ENCODE measurements around the gene GFRA1.

Gene GFRA1

DNA sequence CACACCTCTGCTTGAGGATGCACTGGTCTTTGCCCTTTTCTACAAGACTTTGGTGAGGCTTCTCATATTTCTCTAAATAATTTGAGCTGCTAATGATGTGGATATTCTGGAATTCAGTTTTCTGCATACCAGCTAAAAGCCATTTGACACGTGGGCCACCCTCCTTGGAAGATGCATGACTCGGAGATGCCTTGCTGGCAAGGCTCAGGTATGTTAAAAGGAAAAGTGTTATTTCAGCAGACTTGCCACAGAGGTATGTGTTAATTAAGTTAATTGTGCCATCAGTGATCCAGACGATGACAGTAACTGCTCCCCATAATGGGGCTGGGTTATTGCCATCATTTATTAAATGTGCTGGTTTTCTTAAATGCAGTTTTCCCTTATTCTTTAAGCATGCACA is 8.8 kb upstream of the GFRA1 start:
- Mint-ChIP-seq H3K4me1 (no peaks in the 10 kb centered on the region), H3K27ac (no peak overlapping the region), H3K4me3 (no peak overlapping the region), H3K36me3 (no peaks in the 10 kb centered on the region), H3K9me3 (peaks cover 6% of the 10 kb centered on the region)
- DNase-seq (ENCODE audit: low spot score in 2 of 2) (no peak), ATAC-seq (no peak)

DNA sequence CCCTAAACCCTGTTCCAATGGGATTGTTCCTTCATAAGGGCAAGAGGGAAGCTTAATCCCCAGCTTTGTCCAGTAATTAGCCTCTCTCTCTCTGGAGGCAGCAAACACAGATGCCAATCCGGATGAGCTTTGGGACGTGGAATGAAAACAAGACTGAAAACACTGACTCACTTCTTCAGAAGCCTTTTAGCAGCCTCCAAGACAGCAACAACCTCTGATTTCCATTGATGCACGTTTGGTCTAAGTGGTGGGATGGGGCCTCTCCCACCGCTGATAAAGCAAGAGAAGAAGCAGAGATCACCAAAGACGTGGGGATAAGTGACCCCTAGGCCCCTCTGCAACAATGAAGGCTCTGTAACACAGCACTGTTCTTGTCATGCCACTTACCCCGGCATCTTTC is 5.8 kb upstream of the GFRA1 start:
- H3K4me3 Mint-ChIP-seq: no peak overlapping the region
- DNase-seq (ENCODE audit: low spot score in 2 of 2) (no peak), ATAC-seq (no peak)
- peaks cover 6% of the 10 kb centered on the region for H3K9me3 Mint-ChIP-seq
- no peaks in the 10 kb centered on the region for H3K36me3 Mint-ChIP-seq
- peaks cover under 1% of the 10 kb centered on the region for H3K4me1 Mint-ChIP-seq
- no peak overlapping the region for H3K27ac Mint-ChIP-seq

DNA sequence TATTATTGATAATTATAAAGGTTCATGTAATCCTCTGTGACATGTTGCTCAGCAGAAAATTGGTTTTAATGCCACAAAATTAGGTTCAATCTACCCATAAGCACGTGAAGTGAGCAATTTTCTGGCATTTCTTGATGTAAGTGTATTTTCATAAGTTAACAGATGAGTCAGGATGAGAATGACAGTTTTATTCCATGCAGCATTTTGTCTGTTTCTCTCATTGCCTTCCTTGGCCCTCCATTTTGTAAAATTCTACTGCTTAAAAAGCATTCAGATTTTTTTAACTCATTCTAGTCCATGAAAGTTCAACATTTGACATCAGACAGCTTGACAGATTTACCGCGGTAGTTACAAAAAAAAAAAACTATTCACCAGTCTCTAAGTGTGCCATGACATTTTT is 4.0 kb upstream of the GFRA1 start:
- H3K36me3 Mint-ChIP-seq: no peaks in the 10 kb centered on the region
- H3K4me3 Mint-ChIP-seq: no peak overlapping the region
- H3K27ac Mint-ChIP-seq: no peak overlapping the region

DNA sequence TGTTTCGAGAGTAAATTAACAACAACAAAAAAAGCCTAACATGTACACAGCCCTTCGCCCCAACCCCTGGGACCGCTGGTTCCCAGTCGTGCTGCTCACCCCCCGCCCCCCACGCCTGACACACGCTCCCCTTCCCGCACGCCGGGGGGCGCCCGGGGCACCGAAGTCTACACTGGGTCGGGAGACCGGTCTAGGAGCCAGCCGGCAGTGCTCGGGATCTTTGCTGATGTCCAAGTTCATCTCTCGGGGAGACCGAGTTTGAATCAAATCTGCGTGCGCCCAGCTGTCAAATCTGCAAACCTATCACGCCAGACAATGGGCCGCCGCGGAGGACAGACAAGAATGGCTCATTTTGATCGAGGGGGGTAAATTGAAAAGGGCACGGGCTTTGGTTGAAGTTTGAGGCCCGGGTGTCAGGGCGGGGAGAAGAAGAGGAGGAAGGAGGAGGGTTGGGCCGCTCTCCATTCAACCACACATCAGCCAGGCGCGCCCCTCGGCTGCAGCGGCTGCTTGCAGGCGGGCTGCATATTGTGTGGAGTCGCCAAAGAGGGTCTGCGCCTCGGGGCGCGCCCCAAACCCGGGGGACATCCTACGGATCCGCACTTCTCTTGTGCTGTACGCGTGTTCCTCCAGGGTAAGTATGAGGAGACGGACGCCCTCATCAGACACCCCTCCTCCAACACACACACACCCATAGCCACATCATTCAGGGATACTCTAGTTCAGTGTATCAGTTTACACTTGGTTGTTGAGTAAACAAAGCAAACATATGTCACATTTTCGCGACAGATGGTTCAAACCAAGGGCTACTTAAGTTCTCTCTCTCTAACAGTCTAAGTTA is 1.3 kb upstream of the GFRA1 start:
- no peak for ATAC-seq
- Mint-ChIP-seq H3K4me1 (peaks cover 6% of the 10 kb centered on the region), H3K9me3 (peaks cover 2% of the 10 kb centered on the region), H3K4me3 (no peak overlapping the region), H3K36me3 (no peaks in the 10 kb centered on the region), H3K27ac (no peak overlapping the region)
- DNase-seq (ENCODE audit: low spot score in 2 of 2): no peak

More for the DNA sequence above, 4.0 kb upstream of the GFRA1 start:
- no peak for ATAC-seq
- no peak for DNase-seq (ENCODE audit: low spot score in 2 of 2)
- Mint-ChIP-seq H3K9me3 (peaks cover 9% of the 10 kb centered on the region), H3K4me1 (peaks cover 6% of the 10 kb centered on the region)

DNA sequence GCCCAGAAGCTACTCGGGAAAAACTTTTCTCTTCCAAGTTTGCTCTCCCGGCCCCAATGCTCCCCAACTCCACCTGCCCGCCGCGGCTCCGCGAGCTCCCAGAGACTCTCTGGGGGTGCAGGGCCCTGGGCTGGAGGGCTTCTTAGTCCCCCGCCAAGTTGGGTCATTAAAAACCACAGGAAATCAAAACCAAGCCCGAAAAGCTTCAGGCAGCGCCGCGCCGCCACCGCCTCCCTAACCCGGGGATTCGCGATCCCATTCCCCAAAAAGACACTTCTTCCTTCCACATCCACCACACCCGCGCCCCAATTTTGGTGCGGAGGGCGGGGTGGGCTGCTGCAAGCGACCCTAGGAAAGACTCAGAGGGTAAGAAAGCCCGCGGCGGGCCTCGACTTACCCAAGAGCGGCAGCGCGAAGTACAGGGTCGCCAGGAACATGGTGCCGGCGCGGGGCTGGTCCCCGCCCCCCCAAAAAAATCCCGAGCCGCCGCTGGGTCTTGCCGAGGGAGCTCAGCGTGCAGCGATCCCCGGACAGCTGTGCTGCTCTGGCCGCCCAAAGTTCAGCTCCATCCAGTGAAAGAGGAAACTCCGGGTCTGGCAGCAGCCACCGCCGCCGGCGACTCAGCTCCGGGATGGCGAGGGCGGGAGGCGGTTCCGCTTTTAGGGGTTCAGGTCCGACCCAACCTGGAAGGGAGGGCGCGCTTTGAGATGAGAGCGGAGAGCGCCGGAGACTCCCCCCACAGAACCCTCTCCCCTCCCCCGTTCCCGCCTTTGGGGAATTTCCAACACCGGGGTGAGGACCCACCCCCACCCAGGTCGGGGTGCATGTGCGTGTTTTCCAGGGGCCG is 1.2 kb downstream of the GFRA1 start:
- Mint-ChIP-seq H3K36me3 (no peaks in the 10 kb centered on the region), H3K27ac (no peak overlapping the region), H3K9me3 (peaks cover 2% of the 10 kb centered on the region), H3K4me3 (no peak overlapping the region), H3K4me1 (peaks cover 6% of the 10 kb centered on the region)
- no peak for DNase-seq (ENCODE audit: low spot score in 2 of 2)
- ATAC-seq: no peak

DNA sequence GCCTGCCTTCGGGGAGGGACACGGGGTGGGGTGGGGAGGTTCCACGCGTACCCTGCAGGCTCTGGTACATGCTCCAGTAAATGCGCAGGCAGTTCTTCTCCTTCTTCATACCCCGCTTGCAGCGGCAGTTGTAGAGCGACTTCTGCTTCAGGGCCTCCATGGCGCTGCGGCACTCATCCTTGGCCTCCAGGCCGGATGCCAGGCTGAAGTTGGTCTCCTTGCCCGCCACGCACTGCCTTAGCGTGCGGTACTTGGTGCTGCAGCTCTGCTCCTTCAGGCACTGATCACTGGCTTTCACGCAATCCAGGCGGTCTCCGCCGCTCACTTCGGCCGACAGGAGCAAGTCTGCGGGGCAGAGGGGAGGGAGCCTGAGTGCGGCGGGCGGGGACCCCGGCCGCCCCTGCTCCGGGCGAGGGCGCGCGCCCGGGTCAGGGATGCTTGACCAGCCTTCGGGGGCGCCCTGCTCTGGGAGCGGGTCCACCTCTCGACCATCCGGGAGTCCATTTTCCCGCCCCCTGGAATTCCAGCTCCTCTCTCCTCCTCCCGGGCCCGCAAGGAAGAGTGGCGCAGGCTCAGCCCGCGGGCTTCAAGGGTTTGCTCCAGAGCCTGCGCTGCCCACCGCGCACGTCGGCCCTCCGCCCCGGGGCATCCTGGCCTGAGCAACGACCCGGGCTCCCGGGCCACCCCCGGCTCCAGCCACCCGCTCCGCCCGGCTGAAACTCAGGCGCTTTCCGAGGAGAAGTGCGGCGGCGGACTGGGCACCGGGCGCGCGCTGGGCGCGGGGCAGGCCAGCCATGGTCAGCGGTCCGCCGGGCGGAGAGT is 2.0 kb downstream of the GFRA1 start:
- no peak overlapping the region for H3K4me3 Mint-ChIP-seq
- peaks cover 6% of the 10 kb centered on the region for H3K4me1 Mint-ChIP-seq
- no peak for DNase-seq (ENCODE audit: low spot score in 2 of 2)
- H3K9me3 Mint-ChIP-seq: peaks cover 2% of the 10 kb centered on the region
- no peaks in the 10 kb centered on the region for H3K36me3 Mint-ChIP-seq
- H3K27ac Mint-ChIP-seq: no peak overlapping the region
- no peak for ATAC-seq

DNA sequence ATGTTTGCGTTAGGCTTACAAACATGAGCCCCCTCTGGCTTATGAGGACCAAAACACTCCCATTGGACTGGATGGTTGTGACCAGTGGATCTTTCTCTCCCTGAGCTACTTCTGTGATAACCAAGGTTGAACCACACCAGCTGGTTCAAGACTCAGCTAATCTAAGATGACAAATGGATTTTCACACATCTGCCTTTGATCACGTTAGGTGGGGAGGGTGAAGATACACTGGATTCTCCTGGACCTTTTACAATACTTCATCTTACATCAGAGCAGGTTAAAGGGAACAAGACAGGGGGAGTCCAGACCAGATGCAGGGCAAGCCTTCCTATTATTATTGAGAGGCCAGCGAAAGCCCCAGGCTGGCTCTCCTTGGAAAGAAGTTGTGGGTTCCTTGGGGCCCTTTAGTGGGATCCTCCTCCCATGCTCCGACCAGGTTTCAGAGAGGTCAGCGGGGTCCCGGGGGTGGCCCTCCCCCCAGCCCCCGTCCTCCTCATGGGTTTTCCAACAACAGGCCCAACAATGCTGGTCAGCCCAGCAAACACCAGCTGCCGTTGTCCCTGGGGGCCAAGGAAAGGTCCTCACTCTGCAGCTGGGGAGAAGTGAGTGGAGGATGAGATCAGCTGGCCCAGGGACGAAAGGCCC is 2.8 kb downstream of the GFRA1 start:
- H3K4me3 Mint-ChIP-seq: no peak overlapping the region
- no peak for DNase-seq (ENCODE audit: low spot score in 2 of 2)
- ATAC-seq: no peak
- H3K27ac Mint-ChIP-seq: no peak overlapping the region
- H3K9me3 Mint-ChIP-seq: peaks cover 2% of the 10 kb centered on the region
- no peaks in the 10 kb centered on the region for H3K36me3 Mint-ChIP-seq
- H3K4me1 Mint-ChIP-seq: peaks cover 6% of the 10 kb centered on the region

DNA sequence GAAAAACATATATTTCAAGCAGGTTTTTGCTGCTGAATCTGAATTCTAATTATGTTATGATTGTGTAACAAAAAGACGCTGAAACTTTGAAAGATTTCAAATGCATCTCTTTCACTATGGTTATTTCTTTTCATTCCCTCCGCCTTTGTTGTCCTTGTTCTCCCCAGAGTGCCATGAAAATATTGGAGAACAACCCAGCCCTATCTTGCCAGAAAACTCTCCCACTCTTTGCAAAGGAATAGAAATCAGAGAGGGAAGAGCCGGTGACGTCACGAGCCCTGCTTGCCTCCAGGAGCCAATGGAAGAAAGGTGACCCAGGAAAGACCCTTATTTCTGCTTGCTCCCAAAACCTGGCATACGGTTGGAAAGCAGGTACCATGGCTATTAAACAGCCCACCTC is 3.4 kb downstream of the GFRA1 start:
- DNase-seq (ENCODE audit: low spot score in 2 of 2) (no peak), ATAC-seq (no peak)
- Mint-ChIP-seq H3K4me1 (peaks cover 6% of the 10 kb centered on the region), H3K27ac (no peak overlapping the region), H3K36me3 (no peaks in the 10 kb centered on the region), H3K9me3 (peaks cover 2% of the 10 kb centered on the region), H3K4me3 (no peak overlapping the region)

DNA sequence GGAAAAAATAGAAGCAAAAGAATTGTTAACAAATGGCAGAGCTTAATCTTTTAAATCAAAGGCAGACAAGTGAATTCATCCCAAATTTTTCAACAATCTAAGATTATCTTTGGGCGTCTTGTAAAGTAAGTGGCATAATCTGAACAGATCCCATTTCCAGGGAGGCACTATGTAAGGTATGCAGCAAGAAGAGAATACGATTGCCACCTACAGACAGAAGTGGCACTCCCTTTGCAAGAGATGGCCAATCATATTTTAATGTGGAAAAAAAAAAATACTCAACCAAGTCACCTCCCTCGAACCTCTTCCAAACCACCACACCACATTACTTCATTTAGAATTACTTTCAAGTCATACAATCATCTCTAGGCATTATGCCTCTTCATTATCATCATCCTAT is 4.0 kb downstream of the GFRA1 start:
- DNase-seq (ENCODE audit: low spot score in 2 of 2) (no peak), ATAC-seq (no peak)
- Mint-ChIP-seq H3K27ac (no peak overlapping the region), H3K9me3 (peaks cover 2% of the 10 kb centered on the region), H3K4me1 (peaks cover 6% of the 10 kb centered on the region), H3K36me3 (no peaks in the 10 kb centered on the region), H3K4me3 (no peak overlapping the region)

DNA sequence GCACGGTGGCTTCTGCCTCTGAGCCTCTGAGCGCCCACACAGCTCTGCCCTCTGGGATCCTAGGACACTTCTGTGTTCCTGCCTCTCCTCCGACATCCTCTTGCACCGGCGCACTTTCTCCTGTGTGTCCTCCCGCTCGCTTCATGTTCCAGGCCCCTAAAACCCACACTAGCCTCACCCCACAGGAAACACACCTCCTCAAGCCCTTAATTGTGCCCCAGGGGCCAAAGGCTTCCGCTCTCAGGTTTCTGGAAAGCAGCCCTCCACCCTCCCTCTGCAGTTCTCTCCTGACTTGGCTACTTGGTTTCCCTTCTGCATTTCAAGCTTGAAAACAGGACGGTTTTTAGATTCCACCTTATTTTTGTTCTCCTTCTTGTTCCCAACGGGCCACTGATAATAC is 7.3 kb downstream of the GFRA1 start:
- Mint-ChIP-seq H3K9me3 (peaks cover 3% of the 10 kb centered on the region), H3K4me1 (no peaks in the 10 kb centered on the region), H3K4me3 (no peak overlapping the region), H3K27ac (no peak overlapping the region), H3K36me3 (no peaks in the 10 kb centered on the region)
- ATAC-seq (no peak), DNase-seq (ENCODE audit: low spot score in 2 of 2) (no peak)

DNA sequence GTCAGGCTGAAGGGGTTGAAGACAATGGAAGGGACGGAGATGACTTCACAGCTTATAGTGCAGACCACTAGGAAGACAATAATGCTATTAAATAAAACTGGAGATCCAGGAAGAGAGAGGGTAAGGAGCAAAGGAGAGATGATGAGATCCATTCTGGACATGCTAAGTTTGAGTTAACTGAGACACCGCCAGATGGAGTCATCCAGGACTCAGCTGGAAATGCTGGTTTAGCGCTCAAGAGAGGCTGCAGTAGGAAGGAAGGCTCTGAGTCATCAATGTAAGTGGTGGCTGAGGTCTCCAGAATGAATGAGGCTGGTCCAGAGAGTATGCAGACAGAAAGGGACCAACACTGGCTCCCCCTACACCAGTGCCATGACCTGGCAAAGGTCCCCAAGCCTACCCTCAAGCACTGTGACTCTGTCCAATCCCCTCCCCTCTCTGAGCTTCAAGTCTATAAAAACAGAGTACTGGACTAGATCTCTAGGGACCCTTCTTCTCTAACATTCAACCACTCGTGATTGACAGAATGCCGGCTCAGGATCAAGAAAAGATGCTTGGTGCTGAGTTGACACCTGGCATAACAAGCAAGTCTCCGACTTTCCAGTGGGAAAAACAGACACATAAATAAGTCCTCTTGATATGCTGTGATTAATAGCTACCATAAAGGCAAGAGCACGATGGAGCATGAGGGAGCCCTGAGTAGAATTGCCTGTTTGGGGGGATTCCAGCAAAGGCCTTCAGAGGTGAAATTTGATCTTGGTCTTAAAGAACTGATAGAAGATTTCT is 8.9 kb downstream of the GFRA1 start:
- Mint-ChIP-seq H3K4me1 (no peaks in the 10 kb centered on the region), H3K27ac (no peak overlapping the region), H3K36me3 (no peaks in the 10 kb centered on the region), H3K9me3 (peaks cover 3% of the 10 kb centered on the region), H3K4me3 (no peak overlapping the region)
- ATAC-seq: peak; percentile 8
- no peak for DNase-seq (ENCODE audit: low spot score in 2 of 2)

DNA sequence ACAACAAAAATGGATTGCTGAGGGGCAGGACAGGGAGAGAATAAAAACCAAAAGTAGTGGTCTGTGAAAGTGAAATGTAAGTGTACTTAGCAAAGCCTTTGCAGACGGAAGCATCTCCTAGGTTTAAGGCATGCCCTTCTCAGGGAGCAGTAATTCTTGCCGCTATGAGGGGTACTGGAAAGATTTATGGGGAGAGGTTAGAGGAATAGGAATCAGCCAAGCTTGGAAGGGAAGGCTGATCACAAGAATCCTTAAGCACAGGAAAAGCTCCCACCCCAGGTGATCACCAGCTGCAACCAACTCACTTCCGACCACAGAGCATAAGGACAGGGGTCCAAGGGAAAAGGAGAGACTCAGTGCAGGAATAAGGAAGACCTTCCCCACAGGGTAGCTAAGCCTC is 10.3 kb downstream of the GFRA1 start:
- no peak overlapping the region for H3K27ac Mint-ChIP-seq
- no peaks in the 10 kb centered on the region for H3K4me1 Mint-ChIP-seq
- H3K36me3 Mint-ChIP-seq: no peaks in the 10 kb centered on the region
- ATAC-seq (no peak), DNase-seq (ENCODE audit: low spot score in 2 of 2) (no peak)
- H3K4me3 Mint-ChIP-seq: no peak overlapping the region
- H3K9me3 Mint-ChIP-seq: peaks cover 6% of the 10 kb centered on the region

DNA sequence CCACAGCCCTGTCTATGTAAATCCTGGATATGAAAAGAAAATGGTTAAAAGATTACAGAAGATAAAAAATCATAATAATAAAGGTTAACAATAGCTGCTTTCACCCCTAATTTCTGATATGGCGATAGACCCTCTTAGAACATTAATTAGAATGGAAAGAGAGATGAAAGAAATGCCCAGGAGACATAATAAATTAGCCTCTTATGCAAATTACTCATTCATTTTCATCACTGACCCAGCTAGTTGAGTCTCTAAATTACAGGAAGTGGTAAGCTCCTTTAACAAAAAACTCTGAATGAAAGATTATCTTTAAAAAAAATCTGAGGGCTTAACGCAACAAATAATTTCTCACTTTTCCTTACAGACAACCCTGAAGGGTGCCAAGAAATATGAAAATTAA is 12.4 kb downstream of the GFRA1 start:
- peaks cover 6% of the 10 kb centered on the region for H3K9me3 Mint-ChIP-seq

DNA sequence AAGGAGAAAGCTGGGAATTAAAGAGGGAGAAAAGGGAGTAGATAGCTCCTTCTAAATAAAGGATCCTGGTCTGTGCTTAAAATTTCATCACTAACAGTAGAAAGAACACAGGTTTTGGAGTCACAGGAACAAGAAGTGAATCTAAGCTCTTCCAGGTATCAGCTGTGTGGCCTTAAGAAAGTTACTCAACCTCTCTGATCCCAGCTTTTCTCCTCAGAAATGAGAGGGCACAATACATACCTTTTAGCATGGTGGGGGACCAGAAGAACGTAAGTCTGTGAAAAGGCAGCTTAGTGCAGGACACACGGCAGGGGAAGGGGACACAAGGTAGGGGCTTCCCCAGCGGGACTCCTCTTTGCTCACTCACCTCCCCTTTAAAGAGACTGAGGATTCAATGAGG is 13.4 kb downstream of the GFRA1 start:
- DNase-seq (ENCODE audit: low spot score in 2 of 2) (no peak), ATAC-seq (no peak)
- Mint-ChIP-seq H3K4me3 (no peak overlapping the region), H3K36me3 (no peaks in the 10 kb centered on the region), H3K9me3 (peaks cover 6% of the 10 kb centered on the region), H3K27ac (no peak overlapping the region), H3K4me1 (no peaks in the 10 kb centered on the region)

More for the DNA sequence above, 12.4 kb downstream of the GFRA1 start:
- DNase-seq (ENCODE audit: low spot score in 2 of 2) (no peak), ATAC-seq (no peak)
- Mint-ChIP-seq H3K4me3 (no peak overlapping the region), H3K27ac (no peak overlapping the region), H3K36me3 (no peaks in the 10 kb centered on the region), H3K4me1 (no peaks in the 10 kb centered on the region)

Data from stimulated activated effector memory CD8-positive, alpha-beta T cell treated with anti-CD3 and anti-CD28 coated beads, Interleukin-12 subunit alpha, Interleukin-12 subunit beta, amount 100 ng/mL, for 72 hours (primary cell).